ELF-1 (cell line): ENCODE results near the gene LIN52.

Experiments
- DNase-seq: peaks from one replicate; pipeline ENCODE4 v3.0.0-alpha.2; 2016; ENCODE audit warnings: low read depth, low spot score

Gene LIN52

GRCh38 chr14:74237441-74237840, 152.7 kb downstream of the LIN52 start:
- DNase-seq, result no peak

DNA sequence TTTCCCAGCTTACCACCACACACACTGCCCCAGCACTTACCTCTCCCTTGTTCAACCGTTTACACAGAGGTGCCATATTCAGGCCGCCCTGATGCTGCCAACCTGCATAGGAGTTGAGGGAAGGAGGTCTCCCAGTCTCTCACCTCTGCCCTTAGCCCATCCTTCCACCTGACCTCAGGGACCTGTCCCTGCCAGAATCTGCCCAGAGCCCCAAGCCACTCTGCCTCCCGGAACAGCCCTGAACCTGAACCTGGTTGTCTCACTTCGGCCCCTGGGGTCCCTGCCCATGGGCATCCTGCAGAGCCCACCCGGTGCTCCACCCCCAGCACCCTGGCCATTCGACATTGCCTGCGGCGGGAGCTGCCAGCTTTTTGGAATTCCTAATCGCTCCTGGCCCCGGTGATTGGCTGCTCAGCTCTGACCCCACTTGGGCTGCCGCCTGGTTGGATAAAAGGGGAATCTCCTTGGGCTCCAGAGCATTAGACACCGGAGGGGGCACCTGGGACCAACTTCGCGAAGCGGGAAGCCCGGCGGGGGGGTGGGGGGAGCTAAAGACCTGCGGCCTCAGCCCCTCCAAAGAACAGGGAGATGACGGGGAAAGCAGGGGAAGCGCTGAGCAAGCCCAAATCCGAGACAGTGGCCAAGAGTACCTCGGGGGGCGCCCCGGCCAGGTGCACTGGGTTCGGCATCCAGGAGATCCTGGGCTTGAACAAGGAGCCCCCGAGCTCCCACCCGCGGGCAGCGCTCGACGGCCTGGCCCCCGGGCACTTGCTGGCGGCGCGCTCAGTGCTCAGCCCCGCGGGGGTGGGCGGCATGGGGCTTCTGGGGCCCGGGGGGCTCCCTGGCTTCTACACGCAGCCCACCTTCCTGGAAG, 154.5 kb downstream of the LIN52 start, which contains the start of gene VSX2:
Gene VSX2, plus strand, starts transcription at position 476 of the 874 bp plus-strand sequence. Its CDS starts 113 bp downstream, at position 589.
- peak; percentile 65 for DNase-seq

GRCh38 chr14:74239848-74240793, 155.4 kb downstream of the LIN52 start:
- peak; percentile 53 for DNase-seq

DNA sequence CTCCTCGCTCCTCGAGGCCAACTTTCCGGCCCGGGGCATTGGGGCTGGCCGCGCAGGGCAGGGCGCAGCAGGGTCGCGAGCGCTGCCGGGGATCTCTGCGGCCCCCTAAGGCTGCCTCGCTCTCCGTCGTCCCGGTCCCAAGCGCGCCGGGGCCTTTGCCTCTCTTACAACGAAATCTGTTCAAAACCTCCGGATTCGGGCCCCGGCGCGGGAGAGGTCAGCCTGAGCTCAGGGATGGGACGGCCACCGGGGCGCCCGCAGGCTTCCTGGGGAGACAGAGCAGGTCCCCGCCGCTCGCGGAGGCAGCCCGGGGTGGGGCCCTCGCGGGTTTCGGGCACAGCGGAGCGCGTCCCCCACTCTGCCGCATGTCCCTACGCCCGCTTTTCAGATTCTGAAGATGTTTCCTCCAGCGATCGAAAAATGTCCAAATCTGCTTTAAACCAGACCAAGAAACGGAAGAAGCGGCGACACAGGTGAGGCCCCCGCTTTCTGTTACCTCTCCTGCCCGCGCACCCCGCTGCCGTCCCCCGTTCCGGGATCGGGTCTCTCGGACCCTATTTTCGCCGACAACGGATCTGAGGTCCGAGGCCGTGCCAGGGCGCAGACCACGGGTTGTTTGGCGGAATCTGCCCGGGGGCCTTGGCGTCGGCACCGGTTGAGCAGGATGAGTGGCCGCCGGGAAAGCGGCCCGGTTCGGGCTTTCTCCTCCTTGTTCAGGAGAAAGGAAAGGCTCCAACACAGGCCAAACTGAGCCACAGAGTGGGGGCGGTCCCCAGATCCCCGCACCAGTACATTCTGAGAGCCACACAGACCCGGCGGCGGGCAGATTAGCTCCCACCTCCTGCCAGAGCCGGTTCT, 156.3 kb downstream of the LIN52 start:
- DNase-seq, result peak; percentile 85

GRCh38 chr14:74241652-74242017, 156.9 kb downstream of the LIN52 start:
- no peak for DNase-seq

DNA sequence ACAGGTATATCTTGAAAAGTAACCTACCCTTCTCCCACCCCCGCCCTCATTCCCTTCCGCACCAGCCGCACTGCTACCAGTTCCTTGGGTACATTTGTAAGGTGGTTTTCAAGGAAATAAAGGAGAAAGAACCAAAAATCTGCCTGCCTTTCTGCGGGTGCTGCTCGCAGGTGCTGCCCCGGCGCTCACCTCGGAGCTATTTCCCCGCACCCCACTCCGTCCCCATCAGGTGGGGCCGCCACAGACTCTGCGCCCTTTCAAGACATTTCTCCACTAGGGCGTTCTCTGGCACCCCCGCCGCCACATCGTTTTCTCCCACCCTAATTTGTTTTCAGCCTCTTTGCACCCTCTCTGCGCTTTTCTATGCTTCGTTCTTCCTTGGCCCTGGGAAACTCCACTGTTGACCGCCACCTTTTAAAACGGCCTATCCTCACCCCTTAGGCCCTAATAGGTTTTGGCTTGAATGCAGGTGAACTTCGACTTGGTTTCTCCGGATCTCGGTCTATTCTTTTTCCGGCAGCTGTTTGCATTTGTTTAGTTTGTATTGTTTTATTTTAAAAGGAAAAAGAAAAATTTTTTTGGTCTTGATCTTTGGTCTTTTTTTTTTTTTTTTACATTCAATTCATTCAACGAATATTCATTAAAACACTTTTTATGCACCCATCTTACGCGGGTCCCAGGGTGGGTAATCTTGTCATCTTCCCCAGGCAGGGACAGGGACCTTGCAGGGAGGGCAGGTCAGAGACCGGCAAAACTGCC, 157.4 kb downstream of the LIN52 start:
- DNase-seq, result no peak

DNA sequence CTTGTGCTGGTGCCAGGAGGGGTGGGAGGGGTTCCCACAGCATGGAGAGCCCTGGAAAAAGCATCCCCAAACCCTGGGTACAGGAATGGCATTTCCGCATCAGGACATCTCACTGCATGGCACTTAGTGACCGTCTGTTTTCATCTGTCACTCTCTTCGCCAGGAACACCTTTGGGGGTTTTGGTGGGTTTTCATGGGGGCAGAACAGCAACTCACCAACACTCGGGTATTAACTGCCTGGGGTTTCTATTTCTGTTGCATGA, 158.0 kb downstream of the LIN52 start:
- no peak for DNase-seq

DNA sequence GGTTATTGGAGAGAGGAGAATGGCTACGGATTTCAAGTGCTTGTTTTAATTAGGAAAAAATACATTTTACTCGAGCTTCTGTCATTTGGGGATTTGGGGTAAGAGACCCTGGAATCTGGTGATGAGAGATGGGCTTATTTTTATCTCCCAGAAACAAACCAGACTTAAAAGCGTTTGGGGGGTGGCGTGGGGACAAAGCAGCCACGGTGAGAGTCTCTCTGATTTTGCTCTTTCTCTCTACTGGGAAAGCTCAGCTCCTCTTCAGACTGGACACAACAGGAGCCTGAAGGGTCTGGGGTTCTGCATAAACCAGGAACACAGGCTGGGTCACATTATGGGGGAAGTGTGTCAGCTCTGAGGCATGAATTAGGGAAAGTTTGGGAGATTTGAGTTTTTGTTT, 158.3 kb downstream of the LIN52 start:
- no peak for DNase-seq

DNA sequence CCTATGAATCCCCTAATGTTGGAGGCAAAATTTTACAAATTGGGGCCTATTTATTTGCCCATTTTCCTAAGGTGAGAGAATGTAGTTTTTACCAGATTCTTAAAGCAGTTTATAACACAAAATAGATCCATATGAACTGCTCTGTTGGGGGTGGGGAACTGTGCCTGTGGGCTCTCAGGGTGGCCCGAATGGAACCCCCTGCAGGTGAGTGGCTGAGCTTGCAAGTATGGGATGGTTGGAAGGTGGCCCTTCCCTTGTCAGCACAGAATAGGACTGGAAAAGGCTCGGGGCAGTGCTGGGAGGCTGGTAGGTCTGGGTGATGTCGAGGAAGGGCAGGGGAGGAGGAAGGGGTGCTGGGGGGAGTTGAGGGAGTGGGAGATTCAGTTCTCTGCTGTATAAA, 159.4 kb downstream of the LIN52 start:
- peak; percentile 33 for DNase-seq

GRCh38 chr14:74245292-74245691, 160.5 kb downstream of the LIN52 start:
- no peak for DNase-seq

DNA sequence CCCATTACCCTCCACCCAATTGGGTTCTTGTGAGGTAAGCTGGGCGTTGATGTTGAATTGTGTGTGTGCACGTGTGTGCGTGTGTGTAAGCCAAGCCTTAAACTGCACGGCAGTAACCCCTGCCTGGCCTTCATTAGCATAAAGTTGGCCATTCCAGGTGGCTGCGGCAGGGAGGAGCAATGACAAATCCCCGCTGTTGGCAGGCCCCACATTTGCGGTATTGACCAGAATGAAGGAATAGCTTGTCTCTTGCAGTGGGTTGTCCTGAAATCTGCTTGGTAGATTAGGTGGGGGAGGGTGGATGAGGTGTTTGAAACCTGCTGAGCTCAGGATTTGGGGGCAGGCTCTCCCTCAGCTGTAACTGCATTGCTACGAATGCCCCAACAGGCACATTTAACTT, 161.8 kb downstream of the LIN52 start:
- DNase-seq, result no peak

GRCh38 chr14:74248017-74248416, 163.3 kb downstream of the LIN52 start:
- no peak for DNase-seq

GRCh38 chr14:74249433-74250375, 164.9 kb downstream of the LIN52 start:
- no peak for DNase-seq
